Neural progenitor cell (in vitro differentiated cells): ENCODE results near the gene TNS3.

ENCODE experiments used
- EZH2 ChIP-seq: fragments of 200-600 bp; sonication (generic); IDR thresholded peaks from 2 replicates; pipeline ENCODE4 v1.6.1; 2017; ENCODE audit warnings: antibody characterized with exemption, mild to moderate bottlenecking, moderate library complexity
- TF ChIP-seq, protein P1 (sequence below): fragments of 200-600 bp; sonication (generic); IDR thresholded peaks from 2 replicates; pipeline ENCODE4 v1.5.1; 2017; ENCODE audit warnings: antibody characterized with exemption, mild to moderate bottlenecking

DNA sequence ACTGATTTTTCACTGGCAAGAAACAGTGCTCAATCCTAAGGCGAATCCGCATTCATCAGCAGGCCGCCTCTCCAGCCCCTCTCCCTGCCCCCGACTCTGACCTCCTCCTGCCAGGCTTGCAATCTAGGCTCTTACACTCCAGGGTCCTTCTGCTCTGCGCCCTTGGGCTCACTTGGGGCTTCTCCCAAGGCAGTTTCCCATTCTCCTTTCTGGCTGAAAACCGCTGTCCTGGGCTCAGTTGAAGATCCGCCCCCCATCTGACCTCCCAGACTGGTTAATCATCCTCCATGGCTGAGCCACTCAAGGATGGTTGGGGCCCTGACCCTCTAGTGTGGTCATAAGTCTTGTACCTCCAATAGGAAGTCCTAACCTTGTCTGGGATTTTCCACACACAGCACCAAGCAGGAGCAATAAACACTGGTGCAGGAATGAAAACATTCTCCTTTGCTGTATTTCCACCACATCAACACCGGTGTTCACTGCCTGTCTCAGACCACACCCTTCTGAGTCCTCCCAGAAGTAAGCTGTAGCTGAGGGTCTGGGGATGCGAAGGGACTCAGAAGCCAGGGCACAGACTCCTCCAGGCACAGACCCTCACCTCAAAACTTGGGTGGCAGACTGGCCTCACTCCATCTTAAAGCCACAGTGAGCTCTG is 42.4 kb downstream of the TNS3 start:
- TF ChIP-seq, protein P1, sequence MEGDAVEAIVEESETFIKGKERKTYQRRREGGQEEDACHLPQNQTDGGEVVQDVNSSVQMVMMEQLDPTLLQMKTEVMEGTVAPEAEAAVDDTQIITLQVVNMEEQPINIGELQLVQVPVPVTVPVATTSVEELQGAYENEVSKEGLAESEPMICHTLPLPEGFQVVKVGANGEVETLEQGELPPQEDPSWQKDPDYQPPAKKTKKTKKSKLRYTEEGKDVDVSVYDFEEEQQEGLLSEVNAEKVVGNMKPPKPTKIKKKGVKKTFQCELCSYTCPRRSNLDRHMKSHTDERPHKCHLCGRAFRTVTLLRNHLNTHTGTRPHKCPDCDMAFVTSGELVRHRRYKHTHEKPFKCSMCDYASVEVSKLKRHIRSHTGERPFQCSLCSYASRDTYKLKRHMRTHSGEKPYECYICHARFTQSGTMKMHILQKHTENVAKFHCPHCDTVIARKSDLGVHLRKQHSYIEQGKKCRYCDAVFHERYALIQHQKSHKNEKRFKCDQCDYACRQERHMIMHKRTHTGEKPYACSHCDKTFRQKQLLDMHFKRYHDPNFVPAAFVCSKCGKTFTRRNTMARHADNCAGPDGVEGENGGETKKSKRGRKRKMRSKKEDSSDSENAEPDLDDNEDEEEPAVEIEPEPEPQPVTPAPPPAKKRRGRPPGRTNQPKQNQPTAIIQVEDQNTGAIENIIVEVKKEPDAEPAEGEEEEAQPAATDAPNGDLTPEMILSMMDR, result no peak
- TF ChIP-seq EZH2, result no peak
